HCT116 (cell line): Measurements from ENCODE around the gene ACTN1. TPM values are rescaled to one million over a fixed set of nuclear protein-coding genes. Genes with fewer than 3 reads are reported as not detected.

Experiments
- ATAC-seq: fragments of 200-7000 bp; cut with Tn5 transposase; 2 replicates; pipeline ENCODE4 v1.9.1; 2020; ENCODE audit warnings: mild to moderate bottlenecking, moderate library complexity
- BruUV-seq: library from RNA; stranded (reverse); fragments of 400-500 nt; replicated peaks from 2 replicates; lab custom pipeline; 2021; lab: Mats Ljungman, UMichigan
- CTCF ChIA-PET: fragments of 300-600 bp; sonication (Branson Sonifier 250); formaldehyde crosslinking; loops from one replicate; lab custom pipeline; 2021; ENCODE audit warnings: antibody characterized with exemption; lab: Charles Lee
- POLR2A ChIA-PET: fragments of 300-600, 350-600 bp; sonication (Branson Sonifier 250); formaldehyde crosslinking; loops from one replicate; lab custom pipeline; 2021; ENCODE audit warnings: antibody characterized with exemption; lab: Charles Lee
- RAD21 ChIA-PET, 2 experiments: fragments of 300-600 bp; sonication (Branson Sonifier 250); formaldehyde crosslinking; loops; one replicate each; lab custom pipeline; 2023; ENCODE audit warnings: low total read pairs in 2 of 2; ENCODE audit not compliant: uncharacterized antibody in 2 of 2, unreplicated experiment in 2 of 2, low non-redundant PET in 1 of 2; lab: Charles Lee
- DNase-seq: peaks from one replicate; pipeline ENCODE4 v3.0.0-alpha.2; 2010; ENCODE audit warnings: low read depth, low spot score
- H2AFZ ChIP-seq: fragments of 200-600 bp; shearing (Covaris generic), sonication (generic); 2 replicates; pipeline ENCODE4 v1.6.1; 2017; ENCODE audit warnings: low read depth, mixed run types, mixed read lengths, antibody characterized with exemption, low read length; ENCODE audit not compliant: poor library complexity, severe bottlenecking
- H3K27ac ChIP-seq: 2 replicates; pipeline ENCODE4 v1.5.1; 2012; ENCODE audit warnings: low read depth, low read length
- H3K27me3 ChIP-seq: fragments of 200-600 bp; sonication (generic); 2 replicates; pipeline ENCODE4 v1.6.1; 2016; ENCODE audit warnings: mixed run types, low read length, mixed read lengths; ENCODE audit not compliant: insufficient read depth
- H3K36me3 ChIP-seq, 2 experiments: fragments of 200-500 bp in 1 of 2; fragments of 200-600 bp in 1 of 2; sonication (Bioruptor generic) in 1 of 2; sonication (generic) in 1 of 2; 2 replicates each; pipeline versions ENCODE4 v1.5.1 to v1.6.1; 2014 to 2016; ENCODE audit warnings: low read length in 2 of 2, inconsistent platforms in 1 of 2, mixed read lengths in 1 of 2, mixed run types in 1 of 2; ENCODE audit not compliant: insufficient read depth in 2 of 2, control insufficient read depth in 1 of 2
- H3K4me1 ChIP-seq, 2 experiments: fragments of 200-600 bp in 1 of 2; sonication (generic) in 1 of 2; 2 replicates each; pipeline versions ENCODE4 v1.5.1 to v1.6.1; 2012 to 2017; ENCODE audit warnings: low read length in 2 of 2, inconsistent platforms in 1 of 2, mild to moderate bottlenecking in 1 of 2, mixed read lengths in 1 of 2, mixed run types in 1 of 2, moderate library complexity in 1 of 2; ENCODE audit not compliant: insufficient read depth in 2 of 2, control insufficient read depth in 1 of 2
- H3K4me2 ChIP-seq: fragments of 200-600 bp; sonication (generic); 2 replicates; pipeline ENCODE4 v1.6.1; 2017; ENCODE audit warnings: mixed run types, low read length, mixed read lengths
- H3K4me3 ChIP-seq, 2 experiments: fragments of 200-600 bp in 1 of 2; sonication (generic) in 1 of 2; replicated peaks in 1 of 2; 2 replicates each; pipeline ENCODE4 v1.5.1; 2011 to 2016; ENCODE audit warnings: low read length in 2 of 2, control low read depth in 1 of 2, low read depth in 1 of 2, mild to moderate bottlenecking in 1 of 2, mixed read lengths in 1 of 2, mixed run types in 1 of 2
- H3K79me2 ChIP-seq: fragments of 200-600 bp; sonication (generic); 2 replicates; pipeline ENCODE4 v1.6.1; 2017; ENCODE audit warnings: mild to moderate bottlenecking, mixed run types, low read length, moderate library complexity, mixed read lengths; ENCODE audit not compliant: insufficient read depth
- H3K9ac ChIP-seq: fragments of 200-600 bp; sonication (generic); 2 replicates; pipeline ENCODE4 v1.6.1; 2016; ENCODE audit warnings: low read length, mixed read lengths
- H3K9me2 ChIP-seq: fragments of 200-600 bp; sonication (generic), shearing (Covaris generic); 2 replicates; pipeline ENCODE4 v1.6.1; 2017; ENCODE audit warnings: mixed run types, mild to moderate bottlenecking, moderate library complexity; ENCODE audit not compliant: insufficient read depth
- H3K9me3 ChIP-seq, 2 experiments: fragments of 200-500 bp in 1 of 2; fragments of 200-600 bp in 1 of 2; sonication (Bioruptor generic) in 1 of 2; sonication (generic) in 1 of 2; 2 replicates each; pipeline ENCODE4 v1.6.1; 2014 to 2017; ENCODE audit warnings: low read length in 2 of 2, mixed read lengths in 2 of 2, inconsistent platforms in 1 of 2, low read depth in 1 of 2, mild to moderate bottlenecking in 1 of 2, mixed run types in 1 of 2, moderate library complexity in 1 of 2; ENCODE audit not compliant: control insufficient read depth in 1 of 2, insufficient read depth in 1 of 2
- H4K20me1 ChIP-seq: fragments of 200-600 bp; sonication (generic), shearing (Covaris generic); 2 replicates; pipeline ENCODE4 v1.6.1; 2017; ENCODE audit warnings: mixed run types, mild to moderate bottlenecking, moderate library complexity; ENCODE audit not compliant: insufficient read depth
- CBX3 ChIP-seq: IDR thresholded peaks from 2 replicates; pipeline ENCODE4 v1.6.1; 2012; ENCODE audit warnings: low read depth
- ELF1 ChIP-seq: IDR thresholded peaks from 2 replicates; pipeline ENCODE4 v1.6.1; 2012; ENCODE audit warnings: low read depth, borderline replicate concordance
- EZH2phosphoT487 ChIP-seq: fragments of 200-600 bp; IDR thresholded peaks from 2 replicates; pipeline ENCODE4 v1.6.1; 2018; ENCODE audit warnings: antibody characterized with exemption, borderline replicate concordance
- JUND ChIP-seq: IDR thresholded peaks from 2 replicates; pipeline ENCODE4 v1.6.1; 2012
- SIN3A ChIP-seq: IDR thresholded peaks from 2 replicates; pipeline ENCODE4 v1.6.1; 2012; ENCODE audit warnings: low read depth
- SRF ChIP-seq: IDR thresholded peaks from 2 replicates; pipeline ENCODE4 v1.6.1; 2012; ENCODE audit warnings: low read depth
- TCF7L2 ChIP-seq: IDR thresholded peaks from 2 replicates; pipeline ENCODE4 v1.7.0; 2011; ENCODE audit warnings: borderline replicate concordance, inconsistent platforms; ENCODE audit not compliant: insufficient read depth, insufficient read length; ENCODE audit errors: extremely low read depth
- YY1 ChIP-seq: IDR thresholded peaks from 2 replicates; pipeline ENCODE4 v1.6.1; 2011; ENCODE audit warnings: low read length, low read depth, moderate library complexity, mild to moderate bottlenecking; ENCODE audit not compliant: insufficient replicate concordance; ENCODE audit errors: extremely low read depth
- ZNF274 ChIP-seq: fragments of 200-500 bp; sonication (Bioruptor generic); IDR thresholded peaks from 2 replicates; pipeline ENCODE4 v1.6.1; 2014; ENCODE audit warnings: mild to moderate bottlenecking, low read depth, low read length, inconsistent platforms
- intact Hi-C: fragments of 100-400 bp; cut with micrococcal nuclease; formaldehyde crosslinking; loops from 2 replicates; pipeline ENCODE4 v1.10.0; 2022
- total RNA-seq: library from RNA; stranded (reverse); gene quantifications from one replicate; pipeline ENCODE4 v1.2.1, GENCODE V29; 2021; ENCODE audit not compliant: unreplicated experiment
- TF ChIP-seq, protein P1 (sequence below): IDR thresholded peaks from 2 replicates; pipeline ENCODE4 v1.6.1; 2012

ACTN1 gene
- total RNA-seq, 1 experiment from 2014 or later = 123 TPM

DNA sequence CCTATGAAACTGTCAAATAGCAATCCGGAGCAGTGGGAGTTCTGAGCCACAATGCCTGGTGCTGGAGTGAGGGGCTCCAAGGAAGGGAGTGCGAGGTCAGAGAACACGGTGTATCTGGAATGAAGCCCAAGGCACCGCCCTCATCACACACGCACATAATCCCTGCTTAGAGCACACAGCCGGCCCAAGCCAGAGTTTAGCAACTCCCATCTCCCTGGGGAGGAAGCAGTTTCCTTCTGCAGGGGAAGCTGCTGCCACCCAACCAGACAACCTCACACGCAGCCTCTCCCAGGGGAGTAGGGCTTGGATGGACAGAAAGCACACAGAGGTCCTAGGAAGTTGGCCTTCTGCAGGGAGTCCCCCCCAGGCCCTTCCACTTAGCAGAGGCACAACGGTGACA is 31.3 kb downstream of the ACTN1 start:
- ChIA-PET CTCF (no interaction called here), POLR2A (no interaction called here), RAD21 (no interaction called here)
- DNase-seq (no peak), ATAC-seq (no peak)
- no peaks in the 10 kb centered on the region for H3K9me2 ChIP-seq
- H3K36me3 ChIP-seq = no peaks in the 10 kb centered on the region
- H3K4me1 ChIP-seq = peaks cover 42 to 76% of the 10 kb centered on the region in 2 experiments
- no peak overlapping the region for H3K9ac ChIP-seq
- no peaks in the 10 kb centered on the region for H3K9me3 ChIP-seq
- no peaks in the 10 kb centered on the region for H4K20me1 ChIP-seq
- no peak overlapping the region for H2AFZ ChIP-seq
- TF ChIP-seq SIN3A = no peak
- no peak overlapping the region for H3K4me3 ChIP-seq
- no peaks in the 10 kb centered on the region for H3K27me3 ChIP-seq
- intact Hi-C loops = no loop called here
- H3K4me2 ChIP-seq = no peak overlapping the region
- no peak overlapping the region for H3K27ac ChIP-seq
- no TSS peak for BruUV-seq
- peaks cover 94% of the 10 kb centered on the region for H3K79me2 ChIP-seq

DNA sequence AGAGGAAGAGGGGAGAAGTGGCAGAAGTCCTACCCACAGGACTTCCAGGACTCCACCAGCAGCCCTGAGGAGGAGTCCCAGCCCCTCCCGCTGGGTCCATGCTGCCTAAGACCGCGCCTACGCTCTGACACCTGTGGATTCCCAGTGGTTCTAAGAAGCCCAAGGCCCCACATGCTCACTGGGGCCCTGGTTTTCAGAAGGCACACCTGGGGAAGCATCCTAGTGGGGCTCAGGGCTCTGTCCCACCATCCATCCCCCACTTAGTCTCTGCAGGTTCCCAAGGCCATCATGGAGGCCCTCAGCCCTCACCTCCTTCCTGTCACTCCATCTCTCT is 32.6 kb downstream of the ACTN1 start:
- ATAC-seq = no peak
- intact Hi-C loops = no loop called here
- POLR2A ChIA-PET = no interaction called here

More for the DNA sequence above, 32.6 kb downstream of the ACTN1 start:
- ChIA-PET CTCF (no interaction called here), RAD21 (no interaction called here)
- Histone ChIP-seq H3K9ac (no peak overlapping the region), H3K27me3 (no peaks in the 10 kb centered on the region), H3K4me3 (no peak overlapping the region), H2AFZ (no peak overlapping the region), H3K36me3 (no peaks in the 10 kb centered on the region), H3K4me2 (no peak overlapping the region), H3K4me1 (peaks cover 36 to 76% of the 10 kb centered on the region in 2 experiments), H3K9me3 (no peaks in the 10 kb centered on the region), H3K27ac (no peak overlapping the region), H3K79me2 (peaks cover 94% of the 10 kb centered on the region), H3K9me2 (no peaks in the 10 kb centered on the region), H4K20me1 (peaks cover 1% of the 10 kb centered on the region; the same call in 1 of the 2 replicates)
- no TSS peak for BruUV-seq
- DNase-seq = no peak
- no peak for TF ChIP-seq SIN3A
- no peak for TF ChIP-seq ZNF274
- no peak for TF ChIP-seq JUND
- TF ChIP-seq ELF1 = no peak
- no peak for TF ChIP-seq TCF7L2
- TF ChIP-seq YY1 = no peak
- no peak for TF ChIP-seq SRF
- TF ChIP-seq CBX3 = no peak
- TF ChIP-seq, protein P1, sequence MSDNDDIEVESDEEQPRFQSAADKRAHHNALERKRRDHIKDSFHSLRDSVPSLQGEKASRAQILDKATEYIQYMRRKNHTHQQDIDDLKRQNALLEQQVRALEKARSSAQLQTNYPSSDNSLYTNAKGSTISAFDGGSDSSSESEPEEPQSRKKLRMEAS = no peak
- TF ChIP-seq EZH2phosphoT487 = no peak
